HAP-1 (cell line): ENCODE results near the gene ARHGEF10L.
"Not testable (repeated sequence)": the region's sequence is repeated elsewhere in the genome, so short reads cannot be mapped to it uniquely, and the experiment has no call there.

Experiments
- DNase-seq, 2 experiments: peaks; one replicate each; pipeline ENCODE4 v3.0.0-alpha.2; 2016 to 2020; ENCODE audit warnings: low spot score in 2 of 2
- H3K27me3 ChIP-seq: fragments of 250-450 bp; sonication (Bioruptor Pico); 2 replicates; pipeline ENCODE4 v1.5.1; 2020; ENCODE audit warnings: low read depth, mild to moderate bottlenecking, moderate library complexity
- H3K36me3 ChIP-seq: fragments of 250-450 bp; sonication (Bioruptor Pico); replicated peaks from 2 replicates; pipeline ENCODE4 v1.5.1; 2020; ENCODE audit warnings: mild to moderate bottlenecking
- H3K4me1 ChIP-seq: fragments of 250-450 bp; sonication (Bioruptor Pico); 2 replicates; pipeline ENCODE4 v1.5.1; 2020; ENCODE audit warnings: mild to moderate bottlenecking
- H3K4me3 ChIP-seq: fragments of 250-450 bp; sonication (Bioruptor Pico); 2 replicates; pipeline ENCODE4 v1.5.1; 2020; ENCODE audit warnings: mild to moderate bottlenecking, moderate library complexity
- H3K9me3 ChIP-seq: fragments of 250-450 bp; sonication (Bioruptor Pico); 2 replicates; pipeline ENCODE4 v1.5.1; 2020; ENCODE audit warnings: mild to moderate bottlenecking, moderate library complexity
- in situ Hi-C: fragments of 300-500 bp; cut with MboI; formaldehyde crosslinking; loops from 3 replicates; pipeline ENCODE4 v1.14.3; 2020; ENCODE audit warnings: low sequenced_read_pairs, inconsistent platforms, mixed read lengths

The ARHGEF10L gene, protein sequence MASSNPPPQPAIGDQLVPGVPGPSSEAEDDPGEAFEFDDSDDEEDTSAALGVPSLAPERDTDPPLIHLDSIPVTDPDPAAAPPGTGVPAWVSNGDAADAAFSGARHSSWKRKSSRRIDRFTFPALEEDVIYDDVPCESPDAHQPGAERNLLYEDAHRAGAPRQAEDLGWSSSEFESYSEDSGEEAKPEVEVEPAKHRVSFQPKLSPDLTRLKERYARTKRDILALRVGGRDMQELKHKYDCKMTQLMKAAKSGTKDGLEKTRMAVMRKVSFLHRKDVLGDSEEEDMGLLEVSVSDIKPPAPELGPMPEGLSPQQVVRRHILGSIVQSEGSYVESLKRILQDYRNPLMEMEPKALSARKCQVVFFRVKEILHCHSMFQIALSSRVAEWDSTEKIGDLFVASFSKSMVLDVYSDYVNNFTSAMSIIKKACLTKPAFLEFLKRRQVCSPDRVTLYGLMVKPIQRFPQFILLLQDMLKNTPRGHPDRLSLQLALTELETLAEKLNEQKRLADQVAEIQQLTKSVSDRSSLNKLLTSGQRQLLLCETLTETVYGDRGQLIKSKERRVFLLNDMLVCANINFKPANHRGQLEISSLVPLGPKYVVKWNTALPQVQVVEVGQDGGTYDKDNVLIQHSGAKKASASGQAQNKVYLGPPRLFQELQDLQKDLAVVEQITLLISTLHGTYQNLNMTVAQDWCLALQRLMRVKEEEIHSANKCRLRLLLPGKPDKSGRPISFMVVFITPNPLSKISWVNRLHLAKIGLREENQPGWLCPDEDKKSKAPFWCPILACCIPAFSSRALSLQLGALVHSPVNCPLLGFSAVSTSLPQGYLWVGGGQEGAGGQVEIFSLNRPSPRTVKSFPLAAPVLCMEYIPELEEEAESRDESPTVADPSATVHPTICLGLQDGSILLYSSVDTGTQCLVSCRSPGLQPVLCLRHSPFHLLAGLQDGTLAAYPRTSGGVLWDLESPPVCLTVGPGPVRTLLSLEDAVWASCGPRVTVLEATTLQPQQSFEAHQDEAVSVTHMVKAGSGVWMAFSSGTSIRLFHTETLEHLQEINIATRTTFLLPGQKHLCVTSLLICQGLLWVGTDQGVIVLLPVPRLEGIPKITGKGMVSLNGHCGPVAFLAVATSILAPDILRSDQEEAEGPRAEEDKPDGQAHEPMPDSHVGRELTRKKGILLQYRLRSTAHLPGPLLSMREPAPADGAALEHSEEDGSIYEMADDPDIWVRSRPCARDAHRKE (N-terminal part only)

DNA sequence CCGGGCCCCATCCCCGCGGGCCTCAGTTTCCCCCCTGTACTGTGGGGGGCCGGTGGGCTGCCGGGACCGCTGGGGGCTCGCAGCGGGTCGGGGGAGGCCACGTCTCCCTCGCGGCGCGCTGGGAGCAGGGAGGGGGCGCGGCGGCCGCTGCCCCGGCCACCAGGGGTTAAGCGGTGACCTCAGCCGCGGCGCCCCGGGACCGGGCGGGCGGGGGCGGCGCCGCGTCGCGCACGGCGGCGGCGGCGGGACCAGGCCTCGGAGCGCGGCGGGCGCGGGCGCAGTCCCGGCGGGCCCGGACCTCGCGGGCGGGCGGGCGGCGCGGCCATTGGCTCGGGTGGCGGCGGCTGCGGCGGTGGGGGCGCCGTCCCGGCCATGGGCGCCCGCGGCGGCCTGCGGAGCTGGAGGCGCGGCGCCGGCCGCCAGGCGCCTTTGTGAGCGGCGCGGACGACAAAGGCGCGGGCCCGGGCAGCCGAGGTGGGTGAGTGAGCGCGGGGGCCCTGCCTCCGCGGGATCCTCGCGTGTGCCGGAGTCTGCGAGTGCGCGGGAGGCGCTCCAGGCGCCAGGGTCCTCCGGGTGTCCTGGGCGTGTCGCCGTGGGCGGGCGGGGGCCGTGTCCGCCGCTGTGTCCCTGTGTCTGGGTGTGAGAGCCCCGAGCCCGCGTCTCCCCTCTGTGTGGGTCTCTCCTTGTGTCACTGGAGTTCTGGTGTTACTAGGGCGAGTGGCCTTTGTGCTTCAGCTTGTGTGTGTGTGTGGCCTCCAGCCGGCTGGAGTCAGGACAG lies at the start of gene ARHGEF10L:
ARHGEF10L (plus strand) TSS at position 222 of the 778 bp plus-strand sequence. CDS start 40,898 bp downstream, outside the sequence.
- DNase-seq: peak in 1 of 2 experiments; percentile 44
- no peaks in the 10 kb centered on the region for H3K27me3 ChIP-seq
- no peaks in the 10 kb centered on the region for H3K9me3 ChIP-seq
- in situ Hi-C loops: no loop called here
- no peaks in the 10 kb centered on the region for H3K36me3 ChIP-seq
- H3K4me3 ChIP-seq: peak within 1 kb of the TSS; percentile 48
- H3K4me1 ChIP-seq: peaks cover 8% of the 10 kb centered on the region

DNA sequence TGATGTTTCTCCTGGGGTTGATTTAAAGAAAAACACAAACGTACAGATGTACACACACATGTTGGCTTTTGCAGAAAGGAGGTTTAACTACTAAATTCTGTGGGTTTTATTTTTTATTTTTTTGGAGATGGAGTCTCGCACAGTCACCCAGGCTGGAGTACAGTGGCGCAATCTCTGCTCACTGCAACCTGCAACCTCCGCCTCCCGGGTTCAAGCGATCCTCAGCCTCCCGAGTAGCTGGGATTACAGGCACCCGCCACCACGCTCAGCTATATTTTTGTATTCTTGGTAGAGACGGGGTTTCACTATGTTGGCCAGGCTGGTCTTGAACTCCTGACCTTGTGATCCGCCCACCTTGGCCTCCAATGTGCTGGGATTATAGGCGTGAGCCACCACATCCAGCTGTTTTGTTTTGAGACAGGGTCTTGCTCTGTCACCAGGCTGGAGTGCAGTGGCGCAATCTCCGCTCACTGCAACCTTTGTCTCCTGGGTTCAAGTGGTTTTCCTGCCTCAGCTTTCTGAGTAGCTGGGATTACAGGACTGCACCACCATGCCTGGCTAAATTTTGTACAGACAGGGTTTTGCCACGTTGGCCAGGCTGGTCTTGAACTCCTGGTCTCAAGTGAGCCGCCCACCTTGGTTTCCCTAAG lies 49.6 kb upstream of the ARHGEF10L start:
- H3K36me3 ChIP-seq, H3K4me1 ChIP-seq, H3K9me3 ChIP-seq, H3K27me3 ChIP-seq, DNase-seq, H3K4me3 ChIP-seq: not testable (repeated sequence)
- in situ Hi-C loops: loop anchor here (5.0 kb wide), 1 partner anchor 68 kb away; no protein-coding TSS in a partner anchor

DNA sequence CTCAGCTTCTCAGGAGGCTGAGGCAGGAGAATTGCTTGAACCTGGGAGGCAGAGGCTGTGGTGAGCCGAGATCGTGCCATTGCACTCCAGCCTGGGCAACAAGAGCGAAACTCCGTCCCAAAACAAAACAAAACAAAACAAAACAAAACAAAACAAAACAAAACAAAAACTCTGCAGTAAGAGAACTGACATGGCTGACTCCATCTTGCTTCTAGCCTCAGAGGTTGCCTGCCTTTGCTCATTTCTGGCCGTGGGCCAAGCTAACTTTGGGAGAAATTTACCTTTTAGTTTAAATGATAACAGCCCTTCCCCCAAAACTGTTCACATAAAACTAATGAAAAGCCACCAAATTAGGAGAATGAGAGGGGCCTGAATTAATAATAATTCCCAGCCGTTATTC lies 48.8 kb upstream of the ARHGEF10L start:
- H3K4me3 ChIP-seq, H3K36me3 ChIP-seq, H3K27me3 ChIP-seq, H3K9me3 ChIP-seq, in situ Hi-C loops, DNase-seq, H3K4me1 ChIP-seq: not testable (repeated sequence)

DNA sequence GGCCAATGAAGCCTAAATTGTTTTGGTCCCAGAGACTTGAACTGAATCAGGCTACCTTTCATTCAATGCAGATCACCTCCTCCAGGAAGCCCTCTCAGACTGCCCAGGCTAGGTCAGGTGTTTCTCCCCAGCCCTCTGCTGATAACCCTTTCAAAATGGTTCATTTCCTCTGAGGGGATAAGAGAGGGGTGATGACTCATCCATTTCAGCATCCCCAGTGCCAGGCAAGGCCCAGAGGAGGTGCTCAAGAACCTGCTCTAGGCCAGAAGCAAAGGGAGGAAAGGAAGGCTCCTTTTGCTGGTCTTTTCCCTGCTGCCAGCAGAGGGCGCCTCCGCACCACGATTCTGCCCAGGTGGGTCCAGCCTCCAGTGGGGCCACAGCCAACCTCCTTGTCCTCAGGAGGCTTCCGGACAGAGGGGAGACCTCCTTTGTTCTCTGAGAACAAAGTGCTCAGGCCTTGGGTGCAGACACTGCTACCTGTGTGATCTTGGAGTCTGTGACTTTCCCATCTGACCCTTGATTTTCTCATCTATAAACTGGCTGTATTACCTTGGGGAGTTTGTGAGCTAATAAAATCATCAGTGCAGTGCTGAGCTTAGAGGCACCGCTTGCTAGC lies 45.3 kb upstream of the ARHGEF10L start:
- Histone ChIP-seq H3K27me3 (no peaks in the 10 kb centered on the region), H3K4me3 (no peak overlapping the region), H3K4me1 (peaks cover 2% of the 10 kb centered on the region; the same call in 1 of the 2 replicates), H3K9me3 (no peaks in the 10 kb centered on the region), H3K36me3 (no peaks in the 10 kb centered on the region)
- DNase-seq: peak; percentile 61 to 85
- in situ Hi-C loops: no loop called here

DNA sequence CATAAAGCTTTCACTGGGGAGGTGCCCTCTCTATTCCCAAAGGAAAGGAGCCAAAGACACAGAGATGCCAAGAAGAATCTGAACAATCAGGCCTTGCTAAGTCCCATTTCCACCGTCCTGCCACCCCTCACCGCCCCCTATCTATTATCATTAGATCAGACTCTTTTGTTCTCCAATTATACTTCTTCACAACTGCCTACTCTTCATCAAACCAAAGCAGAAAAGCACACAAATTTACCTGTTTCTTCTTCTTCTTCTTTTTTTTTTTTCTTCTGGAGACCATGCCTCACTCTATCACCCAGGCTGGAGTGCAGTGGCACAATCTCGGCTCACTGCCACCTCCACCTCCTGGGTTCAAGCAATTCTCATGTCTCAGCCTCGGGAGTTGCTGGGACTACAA lies 43.1 kb upstream of the ARHGEF10L start:
- Histone ChIP-seq H3K27me3 (no peaks in the 10 kb centered on the region), H3K4me1 (peaks cover 2% of the 10 kb centered on the region; the same call in 1 of the 2 replicates), H3K4me3 (no peak overlapping the region), H3K36me3 (no peaks in the 10 kb centered on the region), H3K9me3 (no peaks in the 10 kb centered on the region)
- in situ Hi-C loops: no loop called here
- no peak for DNase-seq

DNA sequence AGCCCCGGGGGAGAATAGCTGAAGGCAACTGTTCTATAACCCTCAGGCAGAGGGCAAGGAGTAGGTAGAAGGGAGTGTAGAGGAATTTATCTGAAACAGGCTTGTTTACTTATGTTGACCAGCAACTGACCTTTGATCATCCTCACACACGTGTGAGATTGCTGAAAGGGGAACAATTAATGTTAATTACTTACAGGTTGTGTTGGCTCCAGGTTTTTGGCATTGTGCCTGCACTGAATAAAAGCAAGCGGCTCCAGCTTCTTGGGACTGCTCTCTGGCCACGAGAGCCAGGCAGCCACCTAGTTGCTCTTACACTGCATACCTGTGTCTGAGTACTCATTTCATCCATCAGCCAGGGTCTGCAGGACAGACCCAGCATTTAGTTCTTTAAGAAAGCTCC lies 41.3 kb upstream of the ARHGEF10L start:
- Histone ChIP-seq H3K27me3 (no peaks in the 10 kb centered on the region), H3K9me3 (no peaks in the 10 kb centered on the region), H3K4me3 (no peak overlapping the region), H3K36me3 (no peaks in the 10 kb centered on the region), H3K4me1 (no peaks in the 10 kb centered on the region)
- no peak for DNase-seq
- in situ Hi-C loops: no loop called here

DNA sequence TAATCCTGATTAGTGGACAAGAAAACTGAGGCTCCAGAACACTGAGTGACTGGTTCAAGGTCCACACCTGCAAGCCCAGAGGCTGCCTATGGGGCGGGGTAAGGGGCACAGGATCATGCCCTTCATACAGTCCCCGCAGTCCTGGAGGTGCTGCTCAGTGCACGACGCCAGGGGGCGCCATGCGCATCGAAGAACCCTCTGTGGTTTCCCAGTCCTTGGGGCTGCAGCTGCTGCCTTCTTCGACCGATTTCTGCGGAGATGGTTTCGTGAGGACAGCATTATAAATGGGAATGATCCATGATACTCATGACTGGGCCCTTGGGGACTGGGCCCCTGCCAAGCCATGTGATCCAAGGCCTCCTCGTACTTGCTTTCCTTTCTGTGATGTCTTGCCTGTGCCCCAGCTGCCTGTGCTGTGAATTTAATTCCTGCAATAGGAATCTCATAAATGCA lies 37.1 kb upstream of the ARHGEF10L start:
- DNase-seq: peak; percentile 70 to 91
- in situ Hi-C loops: loop anchor here (5.0 to 25.0 kb wide), 2 partner anchors 105 to 1085 kb away; no protein-coding TSS in a partner anchor

DNA sequence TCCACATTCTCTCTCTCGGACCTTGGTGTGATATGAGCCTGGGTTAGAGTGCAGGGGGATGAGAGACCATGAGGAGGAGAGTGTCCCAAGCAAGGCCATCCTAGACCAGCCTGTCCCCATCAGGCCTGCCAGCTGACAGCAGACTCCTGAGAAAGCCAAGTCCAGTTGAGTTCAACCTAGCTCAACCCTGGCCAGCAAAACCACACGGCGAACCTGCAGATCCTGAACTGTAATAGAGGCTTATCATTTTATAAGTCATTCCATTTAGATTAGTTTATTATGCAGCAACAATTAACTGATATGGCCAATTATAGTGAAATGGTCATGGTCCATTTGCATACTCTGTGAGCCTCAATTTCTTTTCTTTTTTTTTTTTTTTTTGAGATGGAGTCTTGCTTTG lies 36.4 kb upstream of the ARHGEF10L start:
- in situ Hi-C loops: loop anchor here (5.0 to 25.0 kb wide), 2 partner anchors 104 to 1084 kb away; no protein-coding TSS in a partner anchor
- H3K36me3 ChIP-seq: no peaks in the 10 kb centered on the region
- H3K27me3 ChIP-seq: no peaks in the 10 kb centered on the region
- H3K4me3 ChIP-seq: no peak overlapping the region
- H3K9me3 ChIP-seq: no peaks in the 10 kb centered on the region
- no peak for DNase-seq
- H3K4me1 ChIP-seq: no peaks in the 10 kb centered on the region

More for the DNA sequence above, 37.1 kb upstream of the ARHGEF10L start:
- Histone ChIP-seq H3K9me3 (no peaks in the 10 kb centered on the region), H3K27me3 (no peaks in the 10 kb centered on the region), H3K36me3 (no peaks in the 10 kb centered on the region), H3K4me1 (no peaks in the 10 kb centered on the region), H3K4me3 (no peak overlapping the region)

DNA sequence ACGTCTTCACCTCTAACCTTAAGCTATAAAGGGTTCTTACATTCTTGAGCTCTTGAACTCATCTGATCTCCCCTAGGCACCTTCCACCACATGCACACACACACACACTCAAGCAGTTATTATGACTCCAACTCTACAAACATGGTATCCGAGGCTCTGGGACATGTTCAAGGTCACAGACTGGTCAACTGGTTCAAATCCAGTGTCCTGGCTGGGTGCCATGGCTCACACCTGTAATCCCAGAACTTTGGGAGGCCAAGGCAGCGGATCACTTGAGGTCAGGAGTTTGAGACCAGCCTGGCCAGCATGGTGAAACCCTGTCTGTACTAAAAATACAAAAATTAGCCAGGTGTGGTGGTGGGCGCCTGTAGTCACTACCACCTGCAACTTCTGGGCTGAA lies 32.3 kb upstream of the ARHGEF10L start:
- in situ Hi-C loops: loop anchor here (25.0 kb wide), 1 partner anchor 1080 kb away; no protein-coding TSS in a partner anchor
- not testable (repeated sequence) for DNase-seq, H3K36me3 ChIP-seq, H3K4me3 ChIP-seq, H3K27me3 ChIP-seq, H3K4me1 ChIP-seq, H3K9me3 ChIP-seq

DNA sequence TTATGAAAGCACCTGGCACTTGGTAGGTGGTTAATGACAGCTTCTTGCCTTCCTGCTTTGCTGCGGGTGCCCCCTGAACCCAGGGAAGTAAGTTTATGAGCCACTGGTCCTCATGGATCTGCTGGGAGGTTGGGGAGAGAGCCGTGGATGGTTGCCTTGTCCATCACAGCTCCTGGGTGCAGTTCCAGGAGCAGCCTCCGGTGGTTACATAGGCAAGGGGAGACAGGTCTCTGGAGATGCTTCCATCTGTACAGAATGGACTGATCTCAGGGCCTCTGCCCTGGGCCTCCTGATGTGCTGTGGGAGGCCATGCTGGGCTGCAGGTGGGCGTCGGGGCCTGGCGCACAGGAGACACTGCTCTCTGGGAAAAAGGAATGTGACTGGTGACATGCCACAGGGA lies 31.6 kb upstream of the ARHGEF10L start:
- in situ Hi-C loops: loop anchor here (25.0 kb wide), 1 partner anchor 1079 kb away; no protein-coding TSS in a partner anchor
- Histone ChIP-seq H3K27me3 (no peaks in the 10 kb centered on the region), H3K36me3 (no peaks in the 10 kb centered on the region), H3K4me1 (no peaks in the 10 kb centered on the region), H3K4me3 (no peak overlapping the region), H3K9me3 (no peaks in the 10 kb centered on the region)
- no peak for DNase-seq

DNA sequence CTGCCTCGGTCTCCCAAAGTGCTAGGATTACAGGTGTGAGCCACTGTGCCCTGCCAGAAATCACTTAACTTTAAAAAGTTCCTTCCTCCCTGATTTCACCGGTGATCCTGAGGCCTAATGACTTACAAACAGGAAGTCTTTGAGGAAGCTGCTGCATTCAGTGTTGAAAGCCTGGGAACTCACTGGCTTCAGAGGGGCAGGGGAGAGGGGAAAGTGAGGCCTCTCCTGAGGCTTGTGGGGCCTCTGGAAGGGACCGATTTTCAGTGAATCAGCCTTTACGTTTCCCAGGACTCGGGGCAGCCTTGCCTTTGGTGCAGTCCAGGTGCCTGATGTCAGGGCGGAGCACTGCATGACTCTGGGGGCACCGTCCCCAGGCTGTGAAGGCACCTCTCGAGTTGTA lies 30.1 kb upstream of the ARHGEF10L start:
- Histone ChIP-seq H3K36me3 (no peaks in the 10 kb centered on the region), H3K4me3 (no peak overlapping the region), H3K9me3 (no peaks in the 10 kb centered on the region), H3K4me1 (no peaks in the 10 kb centered on the region), H3K27me3 (no peaks in the 10 kb centered on the region)
- DNase-seq: no peak
- in situ Hi-C loops: loop anchor here (25.0 kb wide), 1 partner anchor 1078 kb away; no protein-coding TSS in a partner anchor

DNA sequence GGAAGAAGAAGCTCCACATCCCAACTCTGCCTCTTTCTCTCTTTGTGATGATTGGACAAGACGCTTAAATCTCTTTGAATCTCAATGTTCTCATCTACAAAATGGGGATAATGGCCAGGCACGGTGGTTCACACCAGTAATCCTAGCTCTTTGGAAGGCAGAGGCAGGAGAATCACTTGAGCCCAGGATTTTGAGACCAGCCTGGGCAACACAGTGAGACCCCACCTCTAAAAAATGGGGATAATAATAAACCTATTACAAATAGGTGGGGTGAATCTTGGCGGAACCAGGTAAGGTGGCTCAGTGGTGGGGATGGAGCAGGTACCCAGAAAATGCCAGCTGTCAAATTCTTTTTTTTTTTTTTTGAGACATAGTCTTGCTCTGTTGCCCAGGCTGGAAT lies 29.4 kb upstream of the ARHGEF10L start:
- DNase-seq: no peak
- H3K4me3 ChIP-seq: no peak overlapping the region
- H3K27me3 ChIP-seq: no peaks in the 10 kb centered on the region
- in situ Hi-C loops: loop anchor here (25.0 kb wide), 1 partner anchor 1077 kb away; no protein-coding TSS in a partner anchor
- no peaks in the 10 kb centered on the region for H3K36me3 ChIP-seq
- no peaks in the 10 kb centered on the region for H3K9me3 ChIP-seq
- H3K4me1 ChIP-seq: no peaks in the 10 kb centered on the region
